H1 (cell line): ENCODE results near the gene MRFAP1. TPM values are rescaled to one million over a fixed set of nuclear protein-coding genes. Genes with fewer than 3 reads are reported as not detected.
A peak's percentile ranks its signal among the peaks of the same experiment; 100 is the strongest.

Source experiments
- CTCF ChIA-PET: fragments of 300-600 bp; sonication (Branson Sonifier 250); formaldehyde crosslinking; loops from one replicate; lab custom pipeline; 2021; ENCODE audit not compliant: partially characterized antibody; lab: Charles Lee
- POLR2A ChIA-PET: fragments of 300-600 bp; sonication (Branson Sonifier 250); formaldehyde crosslinking; loops from one replicate; lab custom pipeline; 2021; ENCODE audit warnings: inconsistent platforms; ENCODE audit not compliant: partially characterized antibody; lab: Charles Lee
- DNase-seq, 2 experiments: peaks; one replicate each; pipeline versions ENCODE4 v3.0.0 to v3.0.0-alpha.2; 2010 to 2022; ENCODE audit warnings: low spot score in 2 of 2, low read depth in 1 of 2, mixed read lengths in 1 of 2
- FAIRE-seq: peaks from 2 replicates; lab custom pipeline; 2011; peaks lifted over from hg19 to GRCh38; lab: Jason Lieb, UNC
- H2AFZ ChIP-seq: 2 replicates; pipeline ENCODE4 v1.8.1; 2012; ENCODE audit warnings: low read length, inconsistent platforms
- H2AK5ac ChIP-seq: 2 replicates; pipeline ENCODE4 v1.6.1; 2013; ENCODE audit warnings: low read depth, low read length
- H2BK120ac ChIP-seq: replicated peaks from 2 replicates; pipeline ENCODE3; 2013; ENCODE audit warnings: low read depth, low read length, inconsistent platforms
- H2BK12ac ChIP-seq: 2 replicates; pipeline ENCODE4 v1.6.1; 2013; ENCODE audit warnings: low read depth, low read length
- H2BK15ac ChIP-seq: 2 replicates; pipeline ENCODE4 v1.6.1; 2013; ENCODE audit warnings: low read length
- H2BK20ac ChIP-seq: 2 replicates; pipeline ENCODE4 v1.6.1; 2013; ENCODE audit warnings: low read length
- H2BK5ac ChIP-seq: 2 replicates; pipeline ENCODE4 v1.6.1; 2013; ENCODE audit warnings: low read depth, low read length
- H3K14ac ChIP-seq: 2 replicates; pipeline ENCODE4 v1.6.1; 2013; ENCODE audit warnings: inconsistent platforms; ENCODE audit not compliant: insufficient read length
- H3K18ac ChIP-seq: 2 replicates; pipeline ENCODE4 v1.6.1; 2013; ENCODE audit warnings: low read length; ENCODE audit errors: extremely low read depth
- H3K23ac ChIP-seq: 2 replicates; pipeline ENCODE4 v1.6.1; 2013; ENCODE audit warnings: inconsistent platforms; ENCODE audit not compliant: insufficient read length
- H3K23me2 ChIP-seq: 2 replicates; pipeline ENCODE4 v1.6.1; 2013; ENCODE audit warnings: low read depth, low read length
- H3K27ac ChIP-seq: 2 replicates; pipeline ENCODE4 v1.6.1; 2011; ENCODE audit warnings: low read depth, low read length, inconsistent platforms
- H3K27me3 ChIP-seq, 4 experiments: replicated peaks in 1 of 4; 1 replicate in 1 of 4; 2 replicates in 3 of 4; pipeline versions ENCODE4 v1.6.1 to v1.8.1; 2011 to 2013; ENCODE audit warnings: low read length in 3 of 4, mild to moderate bottlenecking in 3 of 4, inconsistent platforms in 2 of 4, mixed read lengths in 2 of 4, moderate library complexity in 1 of 4; ENCODE audit not compliant: control insufficient read depth in 3 of 4, insufficient read depth in 3 of 4; ENCODE audit errors: extremely low read depth in 1 of 4
- H3K36me3 ChIP-seq, 4 experiments: 2 replicates each; pipeline versions ENCODE4 v1.6.1 to v1.8.1; 2011 to 2013; ENCODE audit warnings: mild to moderate bottlenecking in 4 of 4, low read length in 3 of 4, moderate library complexity in 2 of 4, control low read depth in 1 of 4, inconsistent platforms in 1 of 4; ENCODE audit not compliant: insufficient read depth in 4 of 4, control insufficient read depth in 2 of 4
- H3K4ac ChIP-seq: replicated peaks from 2 replicates; pipeline ENCODE3; 2013; ENCODE audit warnings: low read length, low read depth, mixed read lengths, inconsistent platforms; ENCODE audit not compliant: insufficient read length
- H3K4me1 ChIP-seq, 4 experiments: replicated peaks in 1 of 4; 1 replicate in 1 of 4; 2 replicates in 3 of 4; pipeline versions ENCODE4 v1.6.1 to v1.8.1; 2011 to 2013; ENCODE audit warnings: low read length in 3 of 4, inconsistent platforms in 2 of 4, mixed read lengths in 1 of 4; ENCODE audit not compliant: insufficient read depth in 4 of 4, control insufficient read depth in 3 of 4
- H3K4me2 ChIP-seq, 2 experiments: 2 replicates each; pipeline versions ENCODE4 v1.6.1 to v1.8.1; 2011 to 2013; ENCODE audit warnings: low read depth in 2 of 2, low read length in 2 of 2, control low read depth in 1 of 2, inconsistent platforms in 1 of 2, mild to moderate bottlenecking in 1 of 2; ENCODE audit not compliant: insufficient read depth in 1 of 2
- H3K4me3 ChIP-seq, 4 experiments: fragments of 200-600, 300-600 bp in 1 of 4; sonication (generic), shearing (Covaris generic), sonication (Bioruptor Twin) in 1 of 4; 2 replicates each; pipeline versions ENCODE4 v1.5.1 to v1.8.1; 2011 to 2016; ENCODE audit warnings: low read length in 4 of 4, low read depth in 3 of 4, control low read depth in 2 of 4, inconsistent platforms in 2 of 4, mild to moderate bottlenecking in 2 of 4, mixed read lengths in 1 of 4, moderate library complexity in 1 of 4; ENCODE audit not compliant: insufficient read depth in 2 of 4; ENCODE audit errors: extremely low read depth in 1 of 4
- H3K56ac ChIP-seq: replicated peaks from 2 replicates; pipeline ENCODE3; 2013; ENCODE audit warnings: low read depth, mild to moderate bottlenecking, mixed read lengths, low read length, inconsistent platforms; ENCODE audit not compliant: insufficient read length
- H3K79me1 ChIP-seq: 2 replicates; pipeline ENCODE4 v1.6.1; 2013; ENCODE audit warnings: low read depth, low read length, control low read depth
- H3K79me2 ChIP-seq, 2 experiments: 2 replicates each; pipeline versions ENCODE4 v1.6.1 to v1.8.1; 2012 to 2013; ENCODE audit warnings: low read length in 2 of 2, mild to moderate bottlenecking in 2 of 2, inconsistent platforms in 1 of 2; ENCODE audit not compliant: insufficient read depth in 2 of 2, control insufficient read depth in 1 of 2
- H3K9ac ChIP-seq, 4 experiments: replicated peaks in 1 of 4; 1 replicate in 1 of 4; 2 replicates in 3 of 4; pipeline versions ENCODE4 v1.6.1 to v1.8.1; 2011 to 2013; ENCODE audit warnings: low read depth in 3 of 4, low read length in 3 of 4, control low read depth in 2 of 4, mild to moderate bottlenecking in 2 of 4, moderate library complexity in 2 of 4, inconsistent platforms in 1 of 4; ENCODE audit errors: extremely low read depth in 1 of 4
- H3K9me3 ChIP-seq, 2 experiments: 2 replicates each; pipeline versions ENCODE4 v1.6.1 to v1.8.1; 2012 to 2013; ENCODE audit warnings: mild to moderate bottlenecking in 2 of 2, moderate library complexity in 2 of 2, control low read depth in 1 of 2, inconsistent platforms in 1 of 2, low read depth in 1 of 2, low read length in 1 of 2, mixed read lengths in 1 of 2; ENCODE audit not compliant: insufficient read depth in 2 of 2
- H4K20me1 ChIP-seq, 2 experiments: replicated peaks in 1 of 2; 2 replicates each; pipeline versions ENCODE3 to v1.8.1; 2011 to 2013; ENCODE audit warnings: inconsistent platforms in 2 of 2, low read length in 2 of 2, mild to moderate bottlenecking in 1 of 2; ENCODE audit not compliant: insufficient read depth in 2 of 2, control insufficient read depth in 1 of 2
- H4K5ac ChIP-seq: 2 replicates; pipeline ENCODE4 v1.6.1; 2013; ENCODE audit warnings: low read length, low read depth, mixed read lengths, inconsistent platforms; ENCODE audit not compliant: insufficient read length
- H4K8ac ChIP-seq: 2 replicates; pipeline ENCODE4 v1.8.0; 2013; ENCODE audit warnings: mild to moderate bottlenecking, moderate library complexity, low read length, inconsistent platforms; ENCODE audit not compliant: insufficient read depth; ENCODE audit errors: extremely low read depth
- H4K91ac ChIP-seq: replicated peaks from 2 replicates; pipeline ENCODE3; 2013; ENCODE audit warnings: low read length, mixed read lengths, inconsistent platforms; ENCODE audit not compliant: insufficient read length
- RAD21 ChIP-seq, 2 experiments: IDR thresholded peaks in 1 of 2; conservative IDR thresholded peaks in 1 of 2; 2 replicates each; pipeline ENCODE4 v1.6.1; 2011; ENCODE audit warnings: low read depth in 2 of 2, low read length in 2 of 2, improper control_type of control experiment in 1 of 2, inconsistent platforms in 1 of 2, mild to moderate bottlenecking in 1 of 2, moderate library complexity in 1 of 2
- SIN3A ChIP-seq, 2 experiments: IDR thresholded peaks in 1 of 2; conservative IDR thresholded peaks in 1 of 2; 2 replicates each; pipeline ENCODE4 v1.6.1; 2011 to 2012; ENCODE audit warnings: low read length in 2 of 2, improper control_type of control experiment in 1 of 2, low read depth in 1 of 2, mild to moderate bottlenecking in 1 of 2
- WGBS, 2 experiments: shearing (Covaris generic) in 1 of 2; methylation state at CpG; one replicate each; pipeline versions ENCODE4 v1.1.6 to v1.1.7; 2013 to 2015; ENCODE audit warnings: low lambda C conversion rate in 2 of 2, mixed read lengths in 2 of 2, inconsistent platforms in 1 of 2, low coverage in 1 of 2, missing lambda C conversion rate in 1 of 2; ENCODE audit not compliant: insufficient replicate concordance in 2 of 2, insufficient coverage in 1 of 2, insufficient read length in 1 of 2; ENCODE audit errors: extremely low coverage in 1 of 2, missing lambda C conversion rate in 1 of 2; 5-methylcytosine and 5-hydroxymethylcytosine counted together
- polyA plus RNA-seq, 7 experiments: library from polyadenylated mRNA; depleted of rRNA in 3 of 7; stranded (reverse) in 5 of 7; unstranded in 2 of 7; fragments of >200 nt in 5 of 7; fragments of 200-250 nt in 2 of 7; gene quantifications; 1 replicate in 5 of 7; 2 replicates in 1 of 7; 4 replicates in 1 of 7; pipeline versions ENCODE4 v1.2.1 to v1.2.3, GENCODE V29; 2011 to 2013; ENCODE audit warnings: missing spikeins in 2 of 7, mixed read lengths in 2 of 7
- total RNA-seq: library from RNA; stranded (reverse); fragmentation: NEBNext Ultra II Directional; extraction: Animal tissue kit (Norgen Biotek cat#: 25700); gene quantifications from 2 replicates; pipeline ENCODE4 v1.2.1, GENCODE V29; 2021
- TF ChIP-seq, protein P1 (sequence below), 3 experiments: IDR thresholded peaks; 1 replicate in 2 of 3; 2 replicates in 1 of 3; pipeline versions ENCODE4 v1.5.1 to v1.6.1; 2011; ENCODE audit warnings: low read length in 3 of 3, mild to moderate bottlenecking in 3 of 3, inconsistent platforms in 2 of 3, low read depth in 1 of 3, moderate library complexity in 1 of 3; ENCODE audit not compliant: insufficient read depth in 1 of 3; ENCODE audit errors: control extremely low read depth in 1 of 3

MRFAP1 gene
- total and polyA plus RNA-seq, 2 of the 8 experiments (the other 6 are each of a cell fraction or from before 2014, with no cell fraction given) = 108 to 307 TPM

DNA sequence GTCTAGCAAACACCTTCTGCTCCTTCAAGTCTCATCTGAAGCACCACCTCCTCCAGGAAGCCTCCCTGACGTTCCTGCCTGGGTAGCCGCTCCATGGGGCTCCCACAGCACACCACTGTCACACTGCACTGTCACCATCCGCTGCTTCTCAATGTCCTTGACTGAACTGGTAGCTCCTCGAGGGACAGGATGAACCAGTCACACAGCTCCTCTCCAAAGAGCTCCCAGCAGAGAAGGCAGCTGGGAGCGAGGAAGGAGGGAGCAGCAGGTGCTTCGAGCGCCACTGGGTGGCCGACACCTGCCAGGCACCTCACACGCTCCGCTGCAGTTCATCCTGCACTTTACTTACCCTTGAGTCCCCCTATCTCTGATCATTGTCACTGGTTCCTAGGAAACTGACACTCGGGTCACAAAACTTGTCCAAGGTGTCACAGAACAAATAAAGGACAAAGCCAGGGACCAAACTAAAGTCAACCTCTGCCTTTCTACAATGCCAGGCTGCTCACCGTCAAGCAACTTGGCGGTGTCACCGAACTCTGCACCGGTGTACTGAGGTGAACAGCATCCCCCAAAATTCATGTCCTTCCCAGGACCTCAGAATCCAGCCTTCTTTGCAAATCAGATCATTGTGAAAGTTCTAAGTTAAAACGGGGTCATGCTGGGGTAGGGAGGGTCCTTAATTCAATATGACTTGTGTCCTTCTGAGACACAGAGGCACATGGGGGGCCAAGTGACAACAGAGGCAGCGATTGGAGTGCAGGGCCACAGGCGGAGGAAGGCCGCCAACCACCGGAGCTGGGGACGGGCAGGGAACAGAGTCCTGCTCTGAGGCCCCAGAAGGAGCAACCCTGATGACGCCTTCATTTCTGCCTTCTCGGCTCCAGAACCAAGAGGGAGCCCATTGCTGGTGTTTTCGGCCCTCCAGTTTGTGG, 47.7 kb downstream of the MRFAP1 start:
- Histone ChIP-seq H2BK20ac (peak overlapping the region; percentile 48; the same call in 1 of the 2 replicates), H2BK120ac (no peak overlapping the region), H3K4ac (no peak overlapping the region), H3K4me2 (no peak overlapping the region), H3K9ac (no peak overlapping the region), H3K79me2 (no peaks in the 10 kb centered on the region), H3K56ac (no peak overlapping the region), H4K91ac (peak overlapping the region; percentile 11), H3K4me3 (no peak overlapping the region), H2BK15ac (peak overlapping the region; percentile 61; the same call in 1 of the 2 replicates), H2AFZ (0 out of 2 replicates have a peak overlapping the region, but pooled peaks have one; percentile 60), H3K27ac (0 out of 2 replicates have a peak overlapping the region, but pooled peaks have one; percentile 10), H4K20me1 (no peaks in the 10 kb centered on the region), H3K79me1 (peaks cover 4% of the 10 kb centered on the region), H3K36me3 (no peaks in the 10 kb centered on the region), H3K18ac (peak overlapping the region; percentile 71), H4K5ac (no peak overlapping the region), H2AK5ac (peak overlapping the region; percentile 65; the same call in 1 of the 2 replicates), H3K23me2 (no peaks in the 10 kb centered on the region; the same call in 1 of the 2 replicates), H3K27me3 (0 out of 7 replicates have a peak, but pooled peaks cover 0 to 2% (median 0%) of the 10 kb centered on the region in 4 experiments), H2BK5ac (peak overlapping the region; percentile 93), H3K14ac (no peak overlapping the region), H3K23ac (no peak overlapping the region), H3K4me1 (peaks cover 0 to 20% (median 16%) of the 10 kb centered on the region in 4 experiments; a peak in 6 of 7 replicates), H2BK12ac (peak overlapping the region; percentile 98; the same call in 1 of the 2 replicates), H3K9me3 (peaks cover 0 to 4% of the 10 kb centered on the region in 2 experiments; a peak in 2 of 4 replicates), H4K8ac (no peak overlapping the region)
- no peak for TF ChIP-seq SIN3A (conservative IDR thresholded peaks at IDR 0.05 in 1 of 2, IDR thresholded peaks at IDR 0.05 in 1 of 2; ENCODE audit: low read depth in 1 of 2, low read length in 2 of 2)
- TF ChIP-seq, protein P1, sequence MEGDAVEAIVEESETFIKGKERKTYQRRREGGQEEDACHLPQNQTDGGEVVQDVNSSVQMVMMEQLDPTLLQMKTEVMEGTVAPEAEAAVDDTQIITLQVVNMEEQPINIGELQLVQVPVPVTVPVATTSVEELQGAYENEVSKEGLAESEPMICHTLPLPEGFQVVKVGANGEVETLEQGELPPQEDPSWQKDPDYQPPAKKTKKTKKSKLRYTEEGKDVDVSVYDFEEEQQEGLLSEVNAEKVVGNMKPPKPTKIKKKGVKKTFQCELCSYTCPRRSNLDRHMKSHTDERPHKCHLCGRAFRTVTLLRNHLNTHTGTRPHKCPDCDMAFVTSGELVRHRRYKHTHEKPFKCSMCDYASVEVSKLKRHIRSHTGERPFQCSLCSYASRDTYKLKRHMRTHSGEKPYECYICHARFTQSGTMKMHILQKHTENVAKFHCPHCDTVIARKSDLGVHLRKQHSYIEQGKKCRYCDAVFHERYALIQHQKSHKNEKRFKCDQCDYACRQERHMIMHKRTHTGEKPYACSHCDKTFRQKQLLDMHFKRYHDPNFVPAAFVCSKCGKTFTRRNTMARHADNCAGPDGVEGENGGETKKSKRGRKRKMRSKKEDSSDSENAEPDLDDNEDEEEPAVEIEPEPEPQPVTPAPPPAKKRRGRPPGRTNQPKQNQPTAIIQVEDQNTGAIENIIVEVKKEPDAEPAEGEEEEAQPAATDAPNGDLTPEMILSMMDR (IDR thresholded peaks at IDR 0.05; ENCODE audit: control extremely low read depth in 1 of 3, insufficient read depth in 1 of 3, low read depth in 1 of 3, low read length in 3 of 3) = peak in 2 of 3 experiments; percentile 42 to 51; a peak in 2 of 4 replicates
- TF ChIP-seq RAD21 (IDR thresholded peaks at IDR 0.05 in 1 of 2, conservative IDR thresholded peaks at IDR 0.05 in 1 of 2; ENCODE audit: low read depth in 2 of 2, low read length in 2 of 2) = peak; percentile 40 to 52
- FAIRE-seq (no peak), DNase-seq (no peak)
- CTCF ChIA-PET = interaction anchor here (0.9 to 6.6 kb wide), 10 partner anchors 8 to 395 kb away, joined by 3 to 59 read pairs (median 5); a partner anchor contains a TSS
- POLR2A ChIA-PET = interaction anchor here (1.2 to 1.5 kb wide), 5 partner anchors 8 to 21 kb away, joined by 3 to 9 read pairs (median 4); partner anchors contain the start of gene MRFAP1L1
- 83% methylated on average over 24 of the region's 24 CpGs; no CpG with 5 or more reads in 1 of the 2 experiments for WGBS, 2 experiments
